Breast epithelium (tissue), 4 donors: ENCODE data around the gene KCNJ1. TPM values are rescaled to one million over a fixed set of nuclear protein-coding genes. Genes with fewer than 3 reads are reported as not detected.

Source experiments
- DNase-seq, 2 donors: peaks; one replicate each; pipeline ENCODE4 v3.0.0-alpha.2; 2019; ENCODE audit warnings: low spot score in 2 of 2
- H3K27ac ChIP-seq, 2 donors: fragments of 200-600 bp; sonication (generic) in 1 of 2; one replicate each; pipeline ENCODE4 v1.5.1; 2016 to 2019; ENCODE audit warnings: mild to moderate bottlenecking in 1 of 2
- H3K27me3 ChIP-seq, 2 donors: fragments of 200-600 bp; sonication (generic) in 1 of 2; one replicate each; pipeline versions ENCODE4 v1.5.1 to v1.6.0; 2017 to 2019; ENCODE audit warnings: control low read depth in 1 of 2, mild to moderate bottlenecking in 1 of 2
- H3K36me3 ChIP-seq: fragments of 200-600 bp; one replicate; pipeline ENCODE4 v1.5.1; 2019
- H3K4me1 ChIP-seq, 2 donors: fragments of 200-600 bp; sonication (generic); one replicate each; pipeline ENCODE4 v1.5.1; 2016 to 2019; ENCODE audit warnings: control low read depth in 1 of 2
- H3K4me3 ChIP-seq, 3 donors: fragments of 200-600 bp; sonication (generic); 1 replicate in 2 of 3; 2 replicates in 1 of 3; pipeline ENCODE4 v1.5.1; 2016 to 2019; ENCODE audit warnings: mild to moderate bottlenecking in 3 of 3, moderate library complexity in 2 of 3
- H3K9me3 ChIP-seq, 2 donors: fragments of 200-600 bp; sonication (generic) in 1 of 2; one replicate each; pipeline ENCODE4 v1.5.1; 2016 to 2019; ENCODE audit warnings: control low read depth in 1 of 2
- POLR2A ChIP-seq: fragments of 450-650 bp; IDR thresholded peaks from one replicate; pipeline ENCODE4 v1.6.1; 2016; ENCODE audit warnings: antibody characterized with exemption, mild to moderate bottlenecking, moderate library complexity
- POLR2AphosphoS5 ChIP-seq, 3 donors: sonication (generic); formaldehyde crosslinking; IDR thresholded peaks; one replicate each; pipeline ENCODE4 v1.6.1; 2017; ENCODE audit warnings: antibody characterized with exemption in 3 of 3
- intact Hi-C: fragments of 100-400 bp; cut with DNase I; formaldehyde crosslinking; loops from one replicate; pipeline ENCODE4 v1.15.1; 2023; ENCODE audit warnings: low total_unique reads
- total RNA-seq, 3 donors: library from RNA; depleted of rRNA; stranded (reverse); fragments of >200 nt; gene quantifications; one replicate each; pipeline ENCODE4 v1.1.0, GENCODE V29; 2016
- TF ChIP-seq, protein P1 (sequence below), 3 donors: fragments of 450-650 bp; IDR thresholded peaks; one replicate each; pipeline ENCODE4 v1.5.1; 2016 to 2017; ENCODE audit warnings: antibody characterized with exemption in 3 of 3, mild to moderate bottlenecking in 3 of 3, moderate library complexity in 3 of 3

Gene KCNJ1
- total RNA-seq, 3 donors from 2014 or later: 0.16 TPM; not detected in 2

DNA sequence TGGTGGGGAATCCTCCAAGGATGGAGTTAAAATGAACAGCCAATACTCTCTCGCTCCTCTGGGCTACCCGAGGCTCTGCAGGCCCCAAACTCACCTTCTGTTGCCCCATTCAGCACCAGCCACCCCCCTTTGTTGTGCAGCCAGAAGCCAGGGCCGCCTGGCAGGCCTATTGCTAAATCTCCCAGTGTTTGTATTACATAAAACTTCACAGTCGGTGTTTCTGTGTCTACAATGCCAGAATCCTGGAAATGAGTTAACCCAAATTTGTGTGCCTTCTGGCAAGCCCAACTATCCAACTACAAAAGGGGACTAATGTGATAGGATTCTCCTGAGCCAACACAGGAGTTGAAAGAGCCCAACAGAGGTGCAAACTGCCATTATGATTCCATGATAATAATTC lies 33.4 kb upstream of the KCNJ1 start:
- H3K27me3 ChIP-seq: no peaks in the 10 kb centered on the region
- no peaks in the 10 kb centered on the region for H3K9me3 ChIP-seq
- TF ChIP-seq POLR2AphosphoS5 (IDR thresholded peaks at IDR 0.05) (no peak), POLR2A (no peak)
- TF ChIP-seq, protein P1, sequence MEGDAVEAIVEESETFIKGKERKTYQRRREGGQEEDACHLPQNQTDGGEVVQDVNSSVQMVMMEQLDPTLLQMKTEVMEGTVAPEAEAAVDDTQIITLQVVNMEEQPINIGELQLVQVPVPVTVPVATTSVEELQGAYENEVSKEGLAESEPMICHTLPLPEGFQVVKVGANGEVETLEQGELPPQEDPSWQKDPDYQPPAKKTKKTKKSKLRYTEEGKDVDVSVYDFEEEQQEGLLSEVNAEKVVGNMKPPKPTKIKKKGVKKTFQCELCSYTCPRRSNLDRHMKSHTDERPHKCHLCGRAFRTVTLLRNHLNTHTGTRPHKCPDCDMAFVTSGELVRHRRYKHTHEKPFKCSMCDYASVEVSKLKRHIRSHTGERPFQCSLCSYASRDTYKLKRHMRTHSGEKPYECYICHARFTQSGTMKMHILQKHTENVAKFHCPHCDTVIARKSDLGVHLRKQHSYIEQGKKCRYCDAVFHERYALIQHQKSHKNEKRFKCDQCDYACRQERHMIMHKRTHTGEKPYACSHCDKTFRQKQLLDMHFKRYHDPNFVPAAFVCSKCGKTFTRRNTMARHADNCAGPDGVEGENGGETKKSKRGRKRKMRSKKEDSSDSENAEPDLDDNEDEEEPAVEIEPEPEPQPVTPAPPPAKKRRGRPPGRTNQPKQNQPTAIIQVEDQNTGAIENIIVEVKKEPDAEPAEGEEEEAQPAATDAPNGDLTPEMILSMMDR (IDR thresholded peaks at IDR 0.05): no peak
- no peak for DNase-seq
- H3K4me1 ChIP-seq: no peaks in the 10 kb centered on the region
- H3K27ac ChIP-seq: no peak overlapping the region
- no peaks in the 10 kb centered on the region for H3K36me3 ChIP-seq
- no peak overlapping the region for H3K4me3 ChIP-seq
- intact Hi-C loops: no loop called here

- Histone ChIP-seq H3K36me3 (no peaks in the 10 kb centered on the region), H3K27ac (no peak overlapping the region), H3K4me1 (no peaks in the 10 kb centered on the region), H3K27me3 (no peaks in the 10 kb centered on the region), H3K4me3 (no peak overlapping the region), H3K9me3 (no peaks in the 10 kb centered on the region)
- no peak for TF ChIP-seq POLR2AphosphoS5 (IDR thresholded peaks at IDR 0.05)
- TF ChIP-seq, protein P1 (IDR thresholded peaks at IDR 0.05): no peak
- no peak for TF ChIP-seq POLR2A
- DNase-seq: no peak
- intact Hi-C loops: no loop called here
These were observed 31.7 kb upstream of the KCNJ1 start for GRCh38 chr11:128898580-128899344.

- Histone ChIP-seq H3K36me3 (no peaks in the 10 kb centered on the region), H3K4me1 (no peaks in the 10 kb centered on the region), H3K4me3 (no peak overlapping the region), H3K27ac (no peak overlapping the region), H3K27me3 (no peaks in the 10 kb centered on the region), H3K9me3 (no peaks in the 10 kb centered on the region)
- no peak for DNase-seq
- intact Hi-C loops: no loop called here
- TF ChIP-seq, protein P1 (IDR thresholded peaks at IDR 0.05): no peak
- TF ChIP-seq POLR2AphosphoS5 (IDR thresholded peaks at IDR 0.05): no peak
- TF ChIP-seq POLR2A: no peak
These were observed 30.7 kb upstream of the KCNJ1 start for GRCh38 chr11:128897826-128898225.

DNA sequence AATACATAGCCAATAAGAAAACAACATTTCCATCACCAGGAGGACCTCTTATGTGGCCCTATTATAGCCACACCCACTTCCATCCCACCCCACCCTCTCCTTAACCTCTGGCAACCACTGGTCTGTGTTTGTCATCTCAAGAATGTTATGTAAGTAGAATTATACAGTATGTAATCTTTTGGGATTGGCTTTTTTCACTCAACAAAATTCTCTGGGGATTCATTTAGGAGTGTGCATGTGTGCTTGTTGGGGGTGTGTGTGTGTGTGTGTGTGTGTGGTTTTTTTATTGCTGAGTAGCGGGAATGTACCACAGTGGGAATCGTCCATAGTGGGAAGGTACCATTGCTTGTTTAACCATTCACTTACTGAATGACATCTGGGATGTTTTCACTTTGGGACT lies 29.3 kb upstream of the KCNJ1 start:
- H3K27ac ChIP-seq: no peak overlapping the region
- TF ChIP-seq POLR2AphosphoS5 (IDR thresholded peaks at IDR 0.05) (no peak), POLR2A (no peak)
- H3K4me3 ChIP-seq: no peak overlapping the region
- no peak for DNase-seq
- no peaks in the 10 kb centered on the region for H3K36me3 ChIP-seq
- intact Hi-C loops: no loop called here
- no peaks in the 10 kb centered on the region for H3K4me1 ChIP-seq
- H3K9me3 ChIP-seq: no peaks in the 10 kb centered on the region
- H3K27me3 ChIP-seq: peaks cover 0 to 5% of the 10 kb centered on the region in 2 donors

DNA sequence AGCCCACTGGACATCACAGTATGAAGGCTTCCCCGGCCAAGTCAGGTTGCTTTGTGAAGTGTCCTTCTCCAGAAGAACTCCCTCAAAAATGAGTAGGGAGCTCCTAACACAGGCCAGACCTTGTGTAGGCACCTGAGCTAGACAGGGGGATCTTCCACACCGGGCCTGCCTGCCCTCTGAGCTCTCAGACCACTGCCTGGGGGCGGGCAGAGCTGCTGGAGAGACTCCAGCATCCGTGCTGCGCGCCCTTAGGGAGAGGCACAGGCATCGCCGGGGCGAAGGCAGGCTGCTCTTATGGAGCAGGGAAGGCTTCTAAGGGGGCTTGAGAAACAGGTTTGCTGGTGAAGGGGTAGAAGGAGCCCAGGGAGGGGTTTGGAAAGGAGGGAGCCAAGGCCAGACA lies 28.4 kb upstream of the KCNJ1 start:
- H3K27ac ChIP-seq: no peak overlapping the region
- H3K4me1 ChIP-seq: no peaks in the 10 kb centered on the region
- peaks cover 0 to 11% of the 10 kb centered on the region in 2 donors for H3K27me3 ChIP-seq
- no peak overlapping the region for H3K4me3 ChIP-seq
- intact Hi-C loops: no loop called here
- no peaks in the 10 kb centered on the region for H3K36me3 ChIP-seq
- no peak for TF ChIP-seq POLR2A
- TF ChIP-seq, protein P1 (IDR thresholded peaks at IDR 0.05): no peak
- TF ChIP-seq POLR2AphosphoS5 (IDR thresholded peaks at IDR 0.05): no peak
- no peaks in the 10 kb centered on the region for H3K9me3 ChIP-seq
- DNase-seq: no peak
